Muscle of leg (tissue), 11 donors: Measurements from ENCODE around the gene TSR3. TPM values are rescaled to one million over a fixed set of nuclear protein-coding genes. Genes with fewer than 3 reads are reported as not detected.
A peak's percentile ranks its signal among the peaks of the same experiment; 100 is the strongest.

Source experiments
- DNase-seq: peaks from one replicate; pipeline ENCODE4 v3.0.0; 2013
- H3K27ac ChIP-seq: one replicate; pipeline ENCODE4 v1.5.1; 2013; ENCODE audit warnings: mild to moderate bottlenecking, low read length, control low read depth
- H3K27me3 ChIP-seq: one replicate; pipeline ENCODE4 v1.6.1; 2013; ENCODE audit warnings: low read length; ENCODE audit not compliant: control insufficient read depth, insufficient read depth
- H3K36me3 ChIP-seq: one replicate; pipeline ENCODE4 v1.6.1; 2013; ENCODE audit warnings: low read length; ENCODE audit not compliant: control insufficient read depth, insufficient read depth
- H3K4me1 ChIP-seq: one replicate; pipeline ENCODE4 v1.6.1; 2013; ENCODE audit warnings: low read length; ENCODE audit not compliant: control insufficient read depth, insufficient read depth
- H3K4me3 ChIP-seq: one replicate; pipeline ENCODE4 v1.5.1; 2013; ENCODE audit warnings: low read length, control low read depth
- H3K9me3 ChIP-seq: replicated peaks from 2 replicates; pipeline ENCODE4 v1.6.1; 2013; ENCODE audit warnings: low read depth, low read length; ENCODE audit not compliant: control insufficient read depth
- WGBS: methylation state at CpG from one replicate; pipeline ENCODE4 v1.1.5; 2013; ENCODE audit warnings: missing lambda C conversion rate; ENCODE audit not compliant: insufficient coverage; 5-methylcytosine and 5-hydroxymethylcytosine counted together
- polyA plus RNA-seq, 8 donors: library from polyadenylated mRNA; unstranded; fragments of 120-200 nt; gene quantifications; one replicate each; pipeline versions ENCODE4 v1.2.1 to v1.2.3, GENCODE V29; 2013; ENCODE audit warnings: inconsistent platforms in 1 of 8, low replicate concordance in 1 of 8; ENCODE audit not compliant: insufficient read length in 8 of 8, insufficient read depth in 1 of 8
- total RNA-seq: library from RNA; stranded (reverse); fragments of 120-200 nt; gene quantifications from one replicate; pipeline ENCODE4 v1.2.4, GENCODE V29; 2013

TSR3 gene
- total and polyA plus RNA-seq, 9 donors = 40.9 to 62.3 (median 49.2) TPM

- H3K4me1 ChIP-seq = peaks cover 20% of the 10 kb centered on the region
- no peak overlapping the region for H3K4me3 ChIP-seq
- peaks cover 34% of the 10 kb centered on the region for H3K36me3 ChIP-seq
- no peak overlapping the region for H3K27ac ChIP-seq
- DNase-seq = no peak
- no peaks in the 10 kb centered on the region for H3K27me3 ChIP-seq
- H3K9me3 ChIP-seq = no peaks in the 10 kb centered on the region
- WGBS = 72% methylated on average over 29 of the region's 34 CpGs
Observed at GRCh38 chr16:1346422-1347285, 5.0 kb downstream of the TSR3 start.

- Histone ChIP-seq H3K27ac (no peak overlapping the region), H3K27me3 (no peaks in the 10 kb centered on the region), H3K4me1 (peaks cover 17% of the 10 kb centered on the region), H3K36me3 (peaks cover 34% of the 10 kb centered on the region), H3K9me3 (no peaks in the 10 kb centered on the region), H3K4me3 (no peak overlapping the region)
- WGBS = 73% methylated on average over 24 of the region's 31 CpGs
- DNase-seq = no peak
Observed at GRCh38 chr16:1345651-1346421, 5.8 kb downstream of the TSR3 start.

GRCh38 chr16:1345087-1345486, 6.6 kb downstream of the TSR3 start:
- Histone ChIP-seq H3K4me3 (no peak overlapping the region), H3K27ac (no peak overlapping the region), H3K27me3 (no peaks in the 10 kb centered on the region), H3K36me3 (peaks cover 29% of the 10 kb centered on the region), H3K4me1 (peaks cover 9% of the 10 kb centered on the region), H3K9me3 (no peaks in the 10 kb centered on the region)
- DNase-seq = no peak
- 53% methylated on average over 6 of the region's 11 CpGs for WGBS

GRCh38 chr16:1344499-1344898, 7.2 kb downstream of the TSR3 start:
- no peak overlapping the region for H3K27ac ChIP-seq
- H3K9me3 ChIP-seq = no peaks in the 10 kb centered on the region
- peaks cover 9% of the 10 kb centered on the region for H3K4me1 ChIP-seq
- peaks cover 23% of the 10 kb centered on the region for H3K36me3 ChIP-seq
- no peak for DNase-seq
- H3K27me3 ChIP-seq = no peaks in the 10 kb centered on the region
- H3K4me3 ChIP-seq = no peak overlapping the region
- WGBS = 83% methylated on average over 11 of the region's 14 CpGs

GRCh38 chr16:1343428-1344242, 8.0 kb downstream of the TSR3 start:
- WGBS = 58% methylated on average over 44 of the region's 44 CpGs
- H3K27me3 ChIP-seq = peaks cover 2% of the 10 kb centered on the region
- peaks cover 14% of the 10 kb centered on the region for H3K36me3 ChIP-seq
- no peak overlapping the region for H3K27ac ChIP-seq
- no peak overlapping the region for H3K4me3 ChIP-seq
- peaks cover 9% of the 10 kb centered on the region for H3K4me1 ChIP-seq
- H3K9me3 ChIP-seq = no peaks in the 10 kb centered on the region
- DNase-seq = no peak

GRCh38 chr16:1342526-1343427, 8.9 kb downstream of the TSR3 start:
- WGBS = 7% methylated on average over 35 of the region's 49 CpGs
- Histone ChIP-seq H3K27me3 (peaks cover 6% of the 10 kb centered on the region), H3K9me3 (no peaks in the 10 kb centered on the region), H3K4me3 (no peak overlapping the region), H3K4me1 (peaks cover 9% of the 10 kb centered on the region), H3K27ac (no peak overlapping the region), H3K36me3 (peaks cover 5% of the 10 kb centered on the region)
- DNase-seq = peak; percentile 70

- Histone ChIP-seq H3K4me1 (peaks cover 9% of the 10 kb centered on the region), H3K4me3 (no peak overlapping the region), H3K9me3 (no peaks in the 10 kb centered on the region), H3K27me3 (peaks cover 12% of the 10 kb centered on the region), H3K36me3 (no peaks in the 10 kb centered on the region), H3K27ac (no peak overlapping the region)
- 85% methylated on average over 37 of the region's 39 CpGs for WGBS
- no peak for DNase-seq
Observed at GRCh38 chr16:1341495-1342420, 9.9 kb downstream of the TSR3 start.

- Histone ChIP-seq H3K4me3 (no peak overlapping the region), H3K27ac (no peak overlapping the region), H3K27me3 (peaks cover 20% of the 10 kb centered on the region), H3K9me3 (no peaks in the 10 kb centered on the region), H3K4me1 (peaks cover 9% of the 10 kb centered on the region), H3K36me3 (no peaks in the 10 kb centered on the region)
- no peak for DNase-seq
- 85% methylated on average over 35 of the region's 36 CpGs for WGBS
Observed at GRCh38 chr16:1340730-1341494, 10.8 kb downstream of the TSR3 start.
